CD8-positive, alpha-beta memory T cell (primary cell): Measurements from ENCODE around the gene ITGB7. TPM values are rescaled to one million over a fixed set of nuclear protein-coding genes. Genes with fewer than 3 reads are reported as not detected.

Experiments used
- CTCF ChIA-PET: fragments of 350-600 bp; sonication (Branson Sonifier 250); formaldehyde crosslinking; loops from one replicate; lab custom pipeline; 2021; ENCODE audit warnings: antibody characterized with exemption; lab: Charles Lee
- POLR2A ChIA-PET: fragments of 350-600 bp; sonication (Branson Sonifier 250); formaldehyde crosslinking; loops from one replicate; lab custom pipeline; 2021; ENCODE audit warnings: antibody characterized with exemption; lab: Charles Lee
- DNase-seq, 5 donors: peaks; one replicate each; pipeline versions ENCODE4 v3.0.0 to v3.0.0-alpha.2; 2020 to 2022; ENCODE audit warnings: mixed read lengths in 1 of 5
- H3K27ac ChIP-seq: one replicate; pipeline ENCODE4 v1.7.0; 2013; ENCODE audit warnings: low read depth, mild to moderate bottlenecking, low read length, moderate library complexity
- H3K27me3 ChIP-seq: 2 replicates; pipeline ENCODE4 v1.7.0; 2013; ENCODE audit warnings: low read length, mild to moderate bottlenecking; ENCODE audit not compliant: insufficient read depth, poor library complexity, severe bottlenecking
- H3K36me3 ChIP-seq: 2 replicates; pipeline ENCODE4 v1.7.0; 2013; ENCODE audit warnings: mild to moderate bottlenecking, low read length, moderate library complexity; ENCODE audit not compliant: insufficient read depth
- H3K4me1 ChIP-seq: 2 replicates; pipeline ENCODE4 v1.7.0; 2013; ENCODE audit warnings: mild to moderate bottlenecking, low read length, moderate library complexity; ENCODE audit not compliant: insufficient read depth
- H3K4me3 ChIP-seq: 2 replicates; pipeline ENCODE4 v1.7.0; 2013; ENCODE audit warnings: mild to moderate bottlenecking, low read length
- H3K9me3 ChIP-seq: 2 replicates; pipeline ENCODE4 v1.7.0; 2013; ENCODE audit warnings: mild to moderate bottlenecking, low read length
- H3K27ac Mint-ChIP-seq, 8 donors: one replicate each; pipeline ENCODE4 v1.8.0; 2020 to 2021; ENCODE audit warnings: mixed read lengths in 8 of 8, mild to moderate bottlenecking in 6 of 8, inconsistent platforms in 3 of 8, moderate library complexity in 3 of 8
- H3K27me3 Mint-ChIP-seq, 2 donors: one replicate each; pipeline ENCODE4 v1.8.0; 2020 to 2021; ENCODE audit warnings: mixed read lengths in 2 of 2, mild to moderate bottlenecking in 1 of 2, moderate library complexity in 1 of 2
- H3K36me3 Mint-ChIP-seq, 3 donors: one replicate each; pipeline ENCODE4 v1.8.0; 2020 to 2021; ENCODE audit warnings: mixed read lengths in 3 of 3, inconsistent platforms in 1 of 3, mild to moderate bottlenecking in 1 of 3
- H3K4me1 Mint-ChIP-seq, 3 donors: one replicate each; pipeline ENCODE4 v1.8.0; 2020 to 2021; ENCODE audit warnings: mixed read lengths in 3 of 3, inconsistent platforms in 1 of 3, mild to moderate bottlenecking in 1 of 3
- H3K4me3 Mint-ChIP-seq, 7 donors: one replicate each; pipeline ENCODE4 v1.8.0; 2020 to 2021; ENCODE audit warnings: mixed read lengths in 7 of 7, mild to moderate bottlenecking in 6 of 7, moderate library complexity in 4 of 7, inconsistent platforms in 2 of 7
- H3K9me3 Mint-ChIP-seq, 5 donors: one replicate each; pipeline ENCODE4 v1.8.0; 2020 to 2022; ENCODE audit warnings: mixed read lengths in 5 of 5, mild to moderate bottlenecking in 3 of 5, moderate library complexity in 2 of 5, inconsistent platforms in 1 of 5
- polyA plus RNA-seq: library from polyadenylated mRNA; unstranded; fragments of 300-500 nt; fragmentation: Illumina TruSeq; gene quantifications from one replicate; pipeline ENCODE4 v1.2.3, GENCODE V29; 2021
- total RNA-seq, 2 experiments: library from RNA; stranded (reverse); gene quantifications; one replicate each; pipeline ENCODE4 v1.2.3, GENCODE V29; 2021

Gene ITGB7
- total and polyA plus RNA-seq, 3 experiments from 2014 or later, result 292 to 339 (median 339) TPM

- no peaks in the 10 kb centered on the region for H3K9me3 Mint-ChIP-seq
- peak in 1 of 5 donors; percentile 27 for DNase-seq
- H3K4me1 Mint-ChIP-seq, result peaks cover 55 to 76% (median 58%) of the 10 kb centered on the region in 3 donors
- H3K36me3 Mint-ChIP-seq, result no peaks in the 10 kb centered on the region
- Histone ChIP-seq H3K4me1 (peaks cover 63% of the 10 kb centered on the region), H3K27ac (no peak overlapping the region), H3K9me3 (no peaks in the 10 kb centered on the region), H3K27me3 (no peaks in the 10 kb centered on the region), H3K36me3 (no peaks in the 10 kb centered on the region), H3K4me3 (no peak overlapping the region)
- H3K27ac Mint-ChIP-seq, result peak overlapping the region; percentile 77 to 100 (median 96)
- CTCF ChIA-PET, result interaction anchor here (1.0 to 13.8 kb wide), 3 partner anchors 20 to 111 kb away, joined by 3 to 98 read pairs (median 4); no protein-coding TSS in a partner anchor
- H3K4me3 Mint-ChIP-seq, result peak overlapping the region; percentile 57 to 95 (median 85)
- POLR2A ChIA-PET, result interaction anchor here (1.9 kb wide), 1 partner anchor 14 kb away, joined by 5 read pairs; no protein-coding TSS in a partner anchor
- H3K27me3 Mint-ChIP-seq, result peaks cover 0 to 1% of the 10 kb centered on the region in 2 donors
Observed at GRCh38 chr12:53234271-53234914, 27.3 kb upstream of the ITGB7 start.

- H3K36me3 ChIP-seq, result no peaks in the 10 kb centered on the region
- H3K9me3 Mint-ChIP-seq, result no peaks in the 10 kb centered on the region
- peak overlapping the region; percentile 72 to 95 (median 89) for H3K4me3 Mint-ChIP-seq
- peaks cover 0 to 1% of the 10 kb centered on the region in 2 donors for H3K27me3 Mint-ChIP-seq
- peaks cover 63% of the 10 kb centered on the region for H3K4me1 ChIP-seq
- no peak overlapping the region for H3K27ac ChIP-seq
- CTCF ChIA-PET, result interaction anchor here (0.9 to 13.8 kb wide), 2 partner anchors 20 to 74 kb away, joined by 4 to 98 read pairs; no protein-coding TSS in a partner anchor
- peak overlapping the region; percentile 77 to 100 (median 96) for H3K27ac Mint-ChIP-seq
- H3K4me1 Mint-ChIP-seq, result peaks cover 58 to 80% (median 62%) of the 10 kb centered on the region in 3 donors
- H3K27me3 ChIP-seq, result no peaks in the 10 kb centered on the region
- no peak overlapping the region for H3K4me3 ChIP-seq
- no peaks in the 10 kb centered on the region for H3K36me3 Mint-ChIP-seq
- no peaks in the 10 kb centered on the region for H3K9me3 ChIP-seq
- no peak for DNase-seq
- POLR2A ChIA-PET, result interaction anchor here (0.6 to 1.9 kb wide), 2 partner anchors 13 to 14 kb away, joined by 3 to 5 read pairs; no protein-coding TSS in a partner anchor
Observed at GRCh38 chr12:53233671-53234121, 26.6 kb upstream of the ITGB7 start.

GRCh38 chr12:53232646-53233461 lies 25.8 kb upstream of the ITGB7 start:
- H3K9me3 ChIP-seq, result no peaks in the 10 kb centered on the region
- Mint-ChIP-seq H3K27me3 (peaks cover 0 to 1% of the 10 kb centered on the region in 2 donors), H3K4me1 (peaks cover 62 to 88% (median 62%) of the 10 kb centered on the region in 3 donors), H3K4me3 (peak overlapping the region; percentile 81 to 95 (median 91)), H3K36me3 (no peaks in the 10 kb centered on the region), H3K9me3 (no peaks in the 10 kb centered on the region), H3K27ac (peak overlapping the region; percentile 72 to 100 (median 96))
- ChIA-PET POLR2A (interaction anchor here (0.6 to 1.9 kb wide), 2 partner anchors 12 to 15 kb away, joined by 3 to 5 read pairs; no protein-coding TSS in a partner anchor), CTCF (interaction anchor here (0.9 to 13.8 kb wide), 3 partner anchors 10 to 73 kb away, joined by 4 to 98 read pairs (median 7); a partner anchor contains a TSS)
- DNase-seq, result peak; percentile 18 to 72 (median 41)
- H3K27me3 ChIP-seq, result no peaks in the 10 kb centered on the region
- H3K27ac ChIP-seq, result peak overlapping the region; percentile 12
- no peaks in the 10 kb centered on the region for H3K36me3 ChIP-seq
- H3K4me3 ChIP-seq, result peak overlapping the region; percentile 76
- H3K4me1 ChIP-seq, result peaks cover 63% of the 10 kb centered on the region

- DNase-seq, result peak; percentile 53 to 79 (median 68)
- peak within 1 kb of the TSS; percentile 12 for H3K27ac ChIP-seq
- ChIA-PET POLR2A (interaction anchor here (1.0 kb wide), 1 partner anchor 11 kb away, joined by 4 read pairs; no protein-coding TSS in a partner anchor), CTCF (interaction anchor here (1.0 to 13.8 kb wide), 4 partner anchors 11 to 55 kb away, joined by 3 to 98 read pairs (median 6); a partner anchor contains a TSS)
- peaks cover 56 to 85% (median 59%) of the 10 kb centered on the region in 3 donors for H3K4me1 Mint-ChIP-seq
- peaks cover 57% of the 10 kb centered on the region for H3K4me1 ChIP-seq
- H3K36me3 Mint-ChIP-seq, result peaks cover 0 to 1% (median under 1%) of the 10 kb centered on the region in 3 donors
- peak within 1 kb of the TSS; percentile 81 to 95 (median 91) for H3K4me3 Mint-ChIP-seq
- no peaks in the 10 kb centered on the region for H3K9me3 Mint-ChIP-seq
- H3K27ac Mint-ChIP-seq, result peak within 1 kb of the TSS; percentile 85 to 100 (median 96)
- H3K36me3 ChIP-seq, result no peaks in the 10 kb centered on the region
- peak within 1 kb of the TSS; percentile 76 for H3K4me3 ChIP-seq
- no peaks in the 10 kb centered on the region for H3K9me3 ChIP-seq
- H3K27me3 Mint-ChIP-seq, result peaks cover 0 to 1% of the 10 kb centered on the region in 2 donors
- H3K27me3 ChIP-seq, result no peaks in the 10 kb centered on the region
Observed at GRCh38 chr12:53231921-53232645, 25.0 kb upstream of the ITGB7 start, which contains the start of gene RARG. Gene RARG, minus strand, starts transcription at chr12:53232209. Its CDS starts 4,664 bp downstream, at chr12:53227545.

- H3K9me3 ChIP-seq, result no peaks in the 10 kb centered on the region
- ChIA-PET CTCF (interaction anchor here (1.0 to 1.9 kb wide), 3 partner anchors 11 to 56 kb away, joined by 3 to 7 read pairs (median 4); a partner anchor contains a TSS), POLR2A (interaction anchor here (0.8 to 1.0 kb wide), 2 partner anchors 10 to 12 kb away, joined by 3 to 4 read pairs; no protein-coding TSS in a partner anchor)
- peaks cover 53% of the 10 kb centered on the region for H3K4me1 ChIP-seq
- peaks cover 0 to 4% (median 4%) of the 10 kb centered on the region in 3 donors for H3K36me3 Mint-ChIP-seq
- no peak overlapping the region for H3K27ac ChIP-seq
- H3K27me3 ChIP-seq, result no peaks in the 10 kb centered on the region
- peak overlapping the region in 6 of 8 donors; percentile 50 to 93 (median 91) for H3K27ac Mint-ChIP-seq
- H3K27me3 Mint-ChIP-seq, result peaks cover 0 to 1% of the 10 kb centered on the region in 2 donors
- peak overlapping the region; percentile 68 to 91 (median 83) for H3K4me3 Mint-ChIP-seq
- peak overlapping the region; percentile 50 for H3K4me3 ChIP-seq
- H3K9me3 Mint-ChIP-seq, result no peaks in the 10 kb centered on the region
- peaks cover 56 to 84% (median 58%) of the 10 kb centered on the region in 3 donors for H3K4me1 Mint-ChIP-seq
- no peak for DNase-seq
- H3K36me3 ChIP-seq, result no peaks in the 10 kb centered on the region
Observed at GRCh38 chr12:53231671-53231920, 24.5 kb upstream of the ITGB7 start.

GRCh38 chr12:53230108-53230845 lies 23.2 kb upstream of the ITGB7 start:
- CTCF ChIA-PET, result interaction anchor here (1.6 to 4.5 kb wide), 3 partner anchors 10 to 57 kb away, joined by 3 to 23 read pairs (median 7); no protein-coding TSS in a partner anchor
- Histone ChIP-seq H3K36me3 (no peaks in the 10 kb centered on the region), H3K4me3 (no peak overlapping the region), H3K4me1 (peaks cover 46% of the 10 kb centered on the region), H3K27ac (no peak overlapping the region), H3K27me3 (no peaks in the 10 kb centered on the region), H3K9me3 (no peaks in the 10 kb centered on the region)
- POLR2A ChIA-PET, result no interaction called here
- Mint-ChIP-seq H3K4me1 (peaks cover 51 to 80% (median 52%) of the 10 kb centered on the region in 3 donors), H3K9me3 (no peaks in the 10 kb centered on the region), H3K27ac (peak overlapping the region; percentile 43 to 95 (median 88)), H3K27me3 (peaks cover 0 to 1% of the 10 kb centered on the region in 2 donors), H3K4me3 (peak overlapping the region; percentile 23 to 91 (median 65)), H3K36me3 (peaks cover 0 to 4% (median 4%) of the 10 kb centered on the region in 3 donors)
- DNase-seq, result no peak
